GM18507 (cell line): Measurements from ENCODE around the gene CEP68.
"Not testable (repeated sequence)": the region's sequence is repeated elsewhere in the genome, so short reads cannot be mapped to it uniquely, and the experiment has no call there.

Source experiments
- DNase-seq: peaks from one replicate; pipeline ENCODE4 v3.0.0; 2011; ENCODE audit warnings: low read depth; ENCODE audit not compliant: insufficient read length; ENCODE audit errors: extremely low spot score
- FAIRE-seq: peaks from 2 replicates; lab custom pipeline; 2011; peaks lifted over from hg19 to GRCh38; lab: Jason Lieb, UNC

The CEP68 gene

DNA sequence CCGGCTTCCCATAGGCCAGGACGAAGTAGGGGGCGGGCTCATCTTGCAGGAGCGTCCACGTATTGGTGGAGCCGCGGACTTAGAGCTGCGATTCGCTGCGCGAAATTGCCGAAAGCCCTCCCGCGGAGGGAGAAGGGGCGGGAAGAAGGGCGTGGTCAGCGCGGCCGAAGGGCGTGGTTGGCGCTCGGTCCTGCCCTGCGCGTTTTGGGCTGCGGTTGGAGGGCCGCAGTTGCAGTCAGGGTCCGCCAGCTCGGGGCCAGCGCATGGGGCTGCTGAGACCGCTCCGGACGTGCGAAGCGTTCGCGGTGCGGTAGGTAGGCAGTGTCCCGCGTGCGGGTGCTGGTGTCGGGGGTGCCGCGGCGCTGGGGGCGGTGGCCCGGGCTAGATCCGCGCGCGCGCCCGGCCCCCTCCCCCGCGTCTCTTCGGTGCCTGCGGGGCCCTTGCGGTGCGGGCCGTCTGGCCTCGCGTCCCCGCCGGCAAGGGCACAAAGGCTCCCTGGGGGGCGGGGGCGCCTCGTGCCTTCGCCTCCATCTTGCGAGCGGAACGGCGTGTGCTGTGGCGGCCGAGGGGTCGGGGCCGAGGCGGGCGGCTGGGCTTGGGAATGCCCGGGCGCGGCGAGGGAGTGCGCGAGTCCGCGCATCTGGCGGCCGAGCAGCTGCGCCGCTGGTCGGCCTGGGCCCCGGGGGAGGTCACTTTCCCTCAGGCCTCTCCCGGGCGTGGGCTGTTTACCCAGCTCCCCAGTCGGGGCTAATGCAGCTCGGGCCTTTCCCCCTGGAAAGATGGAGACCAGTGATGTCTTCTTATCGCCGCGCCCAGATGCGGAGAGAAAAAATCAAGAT lies at the start of gene CEP68:
Gene CEP68 (plus strand): TSS at position 202 of the 839 bp plus-strand sequence. CDS start 13,029 bp downstream, outside the sequence.
- DNase-seq (peak; percentile 91), FAIRE-seq (peak; percentile 98)

DNA sequence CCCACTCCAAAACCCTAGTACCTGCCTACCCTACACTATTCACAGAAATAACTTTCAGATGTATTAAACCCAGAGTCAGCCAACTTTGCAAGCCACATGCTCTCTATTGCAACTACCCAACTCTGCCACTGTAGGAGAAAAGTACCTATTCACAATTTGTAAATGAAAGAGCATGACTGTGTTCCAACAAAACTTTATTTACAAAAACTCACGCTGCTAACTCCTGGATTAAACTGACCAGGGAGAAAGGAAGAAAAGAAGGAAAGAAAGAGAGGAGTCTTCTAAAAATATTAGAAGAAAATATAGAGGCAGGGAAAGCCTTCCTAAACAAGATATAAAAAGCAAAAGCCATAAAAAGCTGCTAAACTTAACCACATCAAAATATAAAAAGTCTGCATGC lies 42.4 kb upstream of the CEP68 start:
- FAIRE-seq (no peak), DNase-seq (no peak)

DNA sequence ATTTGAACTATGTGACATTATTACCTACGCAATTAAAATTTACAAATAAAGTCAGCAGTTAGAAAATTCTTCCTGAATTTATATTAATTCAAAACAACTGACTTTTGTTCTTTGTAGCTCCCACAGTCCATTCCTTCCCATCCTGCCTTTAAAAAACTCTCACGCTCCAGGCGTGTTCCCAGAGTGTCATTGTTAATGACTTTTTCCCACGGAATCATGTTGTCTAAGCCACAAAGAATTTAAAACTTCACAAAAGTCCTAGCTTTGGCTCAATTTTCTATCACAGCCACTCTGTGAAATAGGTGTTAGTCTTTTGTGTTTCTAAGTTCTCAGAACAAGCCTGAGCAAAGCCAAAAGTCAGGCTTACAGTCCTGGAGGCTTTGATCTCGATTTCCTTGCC lies 40.5 kb upstream of the CEP68 start:
- no peak for FAIRE-seq

GRCh38 chr2:65016789-65017188 lies 39.4 kb upstream of the CEP68 start:
- no peak for FAIRE-seq

More for the DNA sequence above, 40.5 kb upstream of the CEP68 start:
- DNase-seq: no peak

DNA sequence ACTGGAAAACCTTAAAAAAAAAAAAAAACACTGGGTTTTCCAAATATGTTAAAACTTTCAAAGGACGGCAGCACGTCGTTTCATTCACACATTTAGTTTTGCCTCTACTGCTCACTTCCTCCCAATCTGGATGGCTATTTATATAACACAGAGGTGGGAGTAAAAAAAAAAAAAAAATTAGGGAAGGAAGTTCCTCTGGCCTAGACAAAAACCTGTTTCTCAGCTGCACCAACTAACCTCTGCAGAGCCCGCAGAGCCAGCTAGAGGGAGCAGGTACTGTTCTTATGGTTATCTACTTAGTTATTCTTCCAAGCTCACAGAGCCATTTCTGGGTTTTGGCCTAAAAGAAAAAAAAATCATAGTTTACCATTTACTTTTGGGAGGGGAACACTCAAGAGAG lies 38.9 kb upstream of the CEP68 start:
- no peak for DNase-seq
- FAIRE-seq: no peak

More at GRCh38 chr2:65016789-65017188, 39.4 kb upstream of the CEP68 start:
- no peak for DNase-seq

DNA sequence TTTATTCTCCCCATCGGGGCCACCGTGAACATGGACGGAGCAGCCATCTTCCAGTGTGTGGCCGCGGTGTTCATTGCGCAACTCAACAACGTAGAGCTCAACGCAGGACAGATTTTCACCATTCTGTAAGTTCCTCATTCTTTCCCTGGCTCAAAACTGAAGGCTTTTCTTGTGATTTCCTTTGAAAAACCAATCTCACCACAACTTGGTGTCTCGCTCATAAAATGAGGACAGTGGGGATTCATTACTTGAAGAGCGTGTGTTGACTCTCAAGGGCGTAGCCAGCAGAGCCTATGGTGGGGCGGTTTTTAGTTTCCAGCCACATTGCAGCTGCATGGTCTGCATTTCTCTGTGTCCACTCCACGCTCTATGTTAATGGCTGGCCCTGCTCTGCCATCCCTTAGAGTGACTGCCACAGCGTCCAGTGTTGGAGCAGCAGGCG lies 38.1 kb upstream of the CEP68 start:
- FAIRE-seq (no peak), DNase-seq (no peak)

- FAIRE-seq (no peak), DNase-seq (no peak)
Measured at GRCh38 chr2:65019010-65019409, 37.2 kb upstream of the CEP68 start.

DNA sequence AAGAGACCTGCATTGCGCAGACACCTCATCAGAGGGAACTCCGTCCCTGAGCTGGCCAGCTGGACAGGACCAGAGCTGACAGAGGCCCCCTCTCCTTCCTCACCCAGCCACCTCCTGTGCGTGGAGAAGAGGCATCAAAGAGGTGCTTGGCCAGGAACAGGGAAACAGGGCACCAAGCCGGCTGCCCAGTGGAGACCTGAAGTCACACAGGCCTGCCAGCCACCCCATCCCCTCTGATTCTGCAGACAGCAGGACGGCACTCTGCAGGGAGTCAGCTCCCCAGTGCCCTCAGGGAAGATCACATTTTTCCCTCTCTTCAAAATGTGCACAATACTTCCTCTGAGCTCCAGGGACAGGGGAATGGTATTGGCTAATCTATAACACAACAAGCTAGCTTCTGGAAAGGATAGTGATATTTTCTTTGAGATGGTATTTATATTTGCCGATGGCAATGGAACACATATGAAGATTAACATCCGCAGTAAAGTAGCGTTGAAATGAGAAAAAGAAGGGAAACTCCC lies 36.5 kb upstream of the CEP68 start:
- no peak for FAIRE-seq
- DNase-seq: no peak

DNA sequence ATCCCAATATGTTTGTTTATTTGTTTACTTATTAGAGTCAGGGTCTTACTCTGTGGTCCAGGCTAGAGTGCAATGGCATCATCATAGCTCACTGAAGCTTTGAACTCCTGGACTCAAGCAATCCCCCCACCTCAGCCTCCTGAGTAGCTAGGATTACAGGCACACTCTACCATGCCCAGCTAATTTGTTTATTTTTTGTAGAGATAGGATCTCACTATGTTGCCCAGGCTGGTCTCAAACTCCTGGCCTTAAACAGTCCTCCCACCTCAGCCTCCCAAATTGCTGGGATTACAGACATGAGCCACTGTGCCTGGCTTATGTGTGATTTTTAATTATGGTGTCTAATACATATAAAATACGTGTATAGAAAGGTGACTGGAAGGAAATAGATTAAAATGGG lies 36.0 kb upstream of the CEP68 start:
- FAIRE-seq, DNase-seq: not testable (repeated sequence)

GRCh38 chr2:65020943-65021528 lies 35.2 kb upstream of the CEP68 start:
- DNase-seq (no peak), FAIRE-seq (no peak)

DNA sequence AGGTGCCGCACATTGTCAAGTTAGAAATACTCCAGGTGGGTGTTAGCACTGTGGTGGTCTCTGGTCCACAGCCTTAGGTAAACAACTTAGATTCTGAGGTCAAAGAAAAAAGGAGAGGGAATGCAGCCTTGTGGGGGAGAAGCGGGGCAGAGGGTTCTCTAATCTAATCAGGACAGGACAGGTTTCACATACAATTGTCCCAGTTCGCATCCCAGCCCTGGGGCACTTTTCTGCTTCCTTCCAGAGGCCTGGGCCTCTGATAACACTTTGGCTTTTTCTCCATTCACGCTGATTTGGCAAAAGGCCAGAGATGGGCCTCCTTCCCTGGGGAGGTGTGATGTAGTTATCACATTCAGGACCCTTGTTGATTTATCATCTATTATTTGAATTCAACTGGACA lies 34.5 kb upstream of the CEP68 start:
- FAIRE-seq (no peak), DNase-seq (no peak)

DNA sequence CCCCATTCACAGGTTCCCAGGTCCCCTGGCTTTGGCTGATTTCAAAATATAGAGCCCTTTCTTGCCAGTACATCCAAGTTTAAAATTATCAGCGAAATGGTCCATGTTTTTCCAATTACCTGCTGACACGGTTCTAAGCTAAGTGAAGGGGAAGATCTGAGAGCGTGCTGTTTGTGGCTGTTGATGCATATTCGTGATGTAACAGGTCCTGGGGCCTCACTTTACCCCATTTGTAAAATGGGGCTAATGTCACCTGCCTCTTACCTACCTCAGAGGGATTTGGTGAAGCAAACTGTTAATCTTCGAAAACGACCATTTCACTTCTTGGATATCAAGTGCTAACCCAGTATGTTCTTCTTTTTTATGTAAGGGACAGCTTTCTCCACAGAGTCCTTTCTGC lies 34.0 kb upstream of the CEP68 start:
- FAIRE-seq (no peak), DNase-seq (no peak)

DNA sequence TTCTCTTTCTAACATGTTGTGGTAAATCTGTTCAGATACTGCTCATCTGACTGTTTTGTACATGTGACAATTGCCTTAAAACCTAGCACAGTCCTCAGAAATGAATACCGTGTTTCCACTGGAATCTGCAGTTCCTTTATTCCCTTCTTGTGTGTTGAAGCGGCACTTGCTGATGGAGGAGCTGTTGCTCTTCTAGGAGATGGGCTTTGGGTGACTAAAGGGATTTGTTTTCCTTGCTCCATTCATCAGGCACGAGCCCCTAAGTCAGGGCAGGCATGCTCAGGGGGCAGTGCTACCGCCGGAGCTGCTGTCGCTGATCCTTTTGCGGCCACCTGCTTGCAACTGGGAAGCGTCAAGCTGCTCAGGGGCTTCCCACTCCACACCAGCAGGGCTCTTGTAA lies 32.5 kb upstream of the CEP68 start:
- FAIRE-seq: no peak
- no peak for DNase-seq

- no peak for DNase-seq
- no peak for FAIRE-seq
Measured at GRCh38 chr2:65024149-65024829, 31.9 kb upstream of the CEP68 start.

DNA sequence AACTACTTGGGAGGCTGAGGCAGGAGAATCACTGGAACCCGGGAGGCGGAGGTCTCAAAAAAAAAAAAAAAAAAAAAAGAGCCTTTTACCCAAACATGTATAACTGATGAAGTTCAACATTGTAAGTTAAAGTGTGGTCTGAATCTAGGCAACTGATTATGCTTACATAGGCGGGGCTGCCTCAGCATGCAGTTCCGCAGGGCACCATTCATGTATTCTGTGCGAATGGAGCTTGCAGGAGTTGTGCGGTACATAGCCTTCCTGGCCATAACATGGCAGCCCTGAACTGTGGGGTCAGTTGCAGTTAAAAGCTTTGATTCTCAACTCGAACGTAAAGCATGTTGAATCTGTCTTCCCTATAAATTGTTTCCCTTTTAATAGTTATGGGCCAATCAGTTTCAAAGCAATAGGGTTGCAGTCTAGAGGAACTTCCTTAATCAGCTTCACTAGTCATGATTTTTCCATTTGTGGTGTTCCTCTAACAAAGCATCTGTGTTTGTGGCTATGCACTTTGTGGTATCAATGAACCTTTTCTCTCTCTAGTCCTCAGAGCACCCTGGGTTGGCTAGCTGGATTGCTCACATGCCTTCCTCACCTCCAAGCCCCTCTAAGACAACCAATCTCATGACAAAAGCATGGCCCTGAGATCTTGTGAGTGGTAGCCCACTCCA lies 30.6 kb upstream of the CEP68 start:
- no peak for DNase-seq
- FAIRE-seq: no peak

DNA sequence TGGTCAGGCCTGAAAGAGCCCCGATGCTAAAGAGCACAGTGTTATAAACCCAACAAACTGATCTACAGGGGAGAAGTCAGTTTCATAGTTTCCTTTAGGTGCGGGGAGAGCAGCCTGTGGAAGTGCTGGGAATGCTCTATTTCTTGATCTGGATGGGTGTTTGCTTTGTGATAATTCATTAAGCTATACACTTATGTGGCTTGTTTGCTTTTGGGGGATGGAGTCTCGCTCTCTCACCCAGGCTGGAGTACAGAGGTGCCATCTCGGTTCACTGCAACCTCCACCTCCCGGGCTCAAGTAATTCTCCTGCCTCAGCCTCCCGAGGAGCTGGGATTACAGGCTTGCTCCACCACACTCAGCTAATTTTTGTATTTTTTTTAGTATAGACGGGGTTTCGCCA lies 30.1 kb upstream of the CEP68 start:
- FAIRE-seq (no peak), DNase-seq (no peak)

DNA sequence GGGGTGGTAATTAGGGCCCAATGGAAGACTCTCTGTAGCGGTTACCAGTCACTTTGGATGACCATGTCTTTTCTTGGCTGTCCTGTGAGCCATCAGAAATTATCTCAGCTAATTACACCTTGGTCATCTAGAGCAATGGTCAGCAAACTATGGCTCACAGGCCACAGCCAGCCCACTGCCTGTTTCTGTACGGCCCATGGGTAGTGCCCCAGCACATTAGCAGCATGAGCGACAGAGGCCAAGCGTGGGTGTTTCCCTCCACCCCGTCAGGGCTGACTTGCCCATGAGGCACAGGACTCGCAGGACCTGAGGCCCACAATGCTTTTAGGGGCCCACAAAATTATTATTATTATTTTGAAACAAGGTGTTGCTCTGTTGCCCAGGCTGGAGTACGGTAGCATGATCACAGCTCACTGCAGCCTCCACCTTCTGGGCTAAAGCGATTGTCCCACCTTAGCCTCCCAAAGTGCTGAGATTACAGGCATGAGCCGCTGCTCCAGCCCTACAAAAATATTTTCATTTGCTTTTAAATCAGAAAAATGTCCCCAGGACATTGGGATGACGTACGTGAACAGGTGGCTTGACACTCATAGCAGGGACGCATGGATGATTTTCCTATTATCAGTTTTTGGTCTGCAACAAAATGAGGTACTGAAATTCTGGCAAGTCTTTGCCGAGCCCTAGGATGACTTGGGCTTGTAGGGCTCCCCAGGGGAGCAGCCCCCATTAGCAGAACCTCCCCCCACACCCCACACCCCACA lies 29.3 kb upstream of the CEP68 start:
- DNase-seq (no peak), FAIRE-seq (no peak)

DNA sequence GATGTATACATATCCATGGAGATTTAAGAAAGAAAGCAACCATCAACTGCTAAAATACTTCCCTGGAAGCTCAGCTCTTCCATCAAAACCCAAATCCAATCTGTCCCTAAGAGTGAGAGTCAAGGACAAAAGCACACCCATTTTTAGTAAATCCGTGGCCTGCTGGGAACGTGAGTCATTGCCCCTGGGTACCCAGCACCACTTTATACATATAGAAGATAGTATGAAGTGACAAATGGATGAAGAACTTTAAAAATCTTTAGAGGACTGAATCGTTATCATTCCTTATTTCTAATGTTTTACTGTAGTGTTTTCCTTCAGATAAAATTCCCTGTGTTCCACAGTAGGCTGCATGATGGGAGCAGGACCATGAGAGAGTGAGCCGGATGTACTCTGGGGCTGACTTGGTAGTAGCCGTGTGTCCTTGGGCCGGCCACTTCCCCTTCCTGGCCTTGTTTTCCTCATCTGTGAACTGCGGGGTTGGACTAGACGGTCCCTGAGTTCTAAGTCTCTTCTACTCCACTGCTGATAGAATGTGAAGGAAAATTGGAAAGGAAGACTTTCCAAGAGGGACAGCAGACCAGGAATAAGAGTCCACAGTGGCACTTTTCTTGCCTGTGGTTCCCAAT lies 28.5 kb upstream of the CEP68 start:
- DNase-seq: no peak
- no peak for FAIRE-seq
